PC-9 (cell line): ENCODE data around the gene ROM1. TPM values are rescaled to one million over a fixed set of nuclear protein-coding genes. Genes with fewer than 3 reads are reported as not detected.
A peak's percentile ranks its signal among the peaks of the same experiment; 100 is the strongest.

Source experiments
- BruUV-seq: library from RNA; stranded (reverse); fragments of 400-500 nt; replicated peaks from 2 replicates; lab custom pipeline; 2021; lab: Mats Ljungman, UMichigan
- CTCF ChIA-PET: fragments of 300-600 bp; sonication (Branson Sonifier 250); formaldehyde crosslinking; loops from one replicate; lab custom pipeline; 2022; ENCODE audit warnings: antibody characterized with exemption; lab: Charles Lee
- POLR2A ChIA-PET: fragments of 300-600 bp; sonication (Branson Sonifier 250); formaldehyde crosslinking; loops from one replicate; lab custom pipeline; 2022; ENCODE audit warnings: antibody characterized with exemption; ENCODE audit not compliant: unreplicated experiment; lab: Charles Lee
- DNase-seq, 2 experiments: peaks; one replicate each; pipeline versions ENCODE4 v3.0.0 to v3.0.0-alpha.2; 2015 to 2022; ENCODE audit warnings: mixed read lengths in 1 of 2
- H2AFZ ChIP-seq: fragments of 200-600 bp; sonication (generic); 2 replicates; pipeline ENCODE4 v1.8.1; 2017; ENCODE audit warnings: antibody characterized with exemption
- H3F3A ChIP-seq: fragments of 200-600 bp; sonication (generic); 2 replicates; pipeline ENCODE4 v1.8.1; 2017; ENCODE audit warnings: antibody characterized with exemption, mild to moderate bottlenecking, low read depth; ENCODE audit not compliant: insufficient read depth
- H3K27ac ChIP-seq: fragments of 200-600 bp; sonication (generic); 2 replicates; pipeline ENCODE4 v1.6.1; 2016; ENCODE audit warnings: mixed run types
- H3K27me3 ChIP-seq: fragments of 200-600 bp; sonication (generic); 2 replicates; pipeline ENCODE4 v1.6.1; 2016; ENCODE audit warnings: low read depth, mixed run types; ENCODE audit not compliant: insufficient read depth
- H3K36me3 ChIP-seq: fragments of 200-600 bp; sonication (generic); 2 replicates; pipeline ENCODE4 v1.6.1; 2016; ENCODE audit warnings: low read depth, mixed run types
- H3K4me1 ChIP-seq: fragments of 200-600 bp; sonication (generic); replicated peaks from 2 replicates; pipeline ENCODE4 v1.6.1; 2016; ENCODE audit warnings: mixed run types; ENCODE audit not compliant: insufficient read depth
- H3K4me2 ChIP-seq: fragments of 200-600 bp; sonication (generic); 2 replicates; pipeline ENCODE4 v1.6.1; 2017; ENCODE audit warnings: mixed run types
- H3K4me3 ChIP-seq: fragments of 200-600 bp; sonication (generic); 2 replicates; pipeline ENCODE4 v1.6.1; 2016; ENCODE audit warnings: mixed run types
- H3K79me2 ChIP-seq: fragments of 200-600 bp; sonication (generic); 2 replicates; pipeline ENCODE4 v1.6.1; 2017; ENCODE audit warnings: low read depth, mixed run types
- H3K9me2 ChIP-seq: fragments of 200-600 bp; sonication (generic); 2 replicates; pipeline ENCODE4 v1.8.1; 2017; ENCODE audit warnings: mild to moderate bottlenecking; ENCODE audit not compliant: insufficient read depth
- H3K9me3 ChIP-seq: fragments of 200-600 bp; sonication (generic); 2 replicates; pipeline ENCODE4 v1.8.1; 2016; ENCODE audit warnings: low read depth; ENCODE audit not compliant: insufficient read depth
- H4K20me1 ChIP-seq: fragments of 200-600 bp; sonication (generic); 2 replicates; pipeline ENCODE4 v1.8.1; 2017; ENCODE audit not compliant: insufficient read depth
- CTCF ChIP-seq: fragments of 200-600 bp; sonication (generic); conservative IDR thresholded peaks from 2 replicates; pipeline ENCODE4 v1.6.1; 2017; ENCODE audit warnings: mixed run types, antibody characterized with exemption, mild to moderate bottlenecking, moderate library complexity
- EZH2 ChIP-seq: fragments of 200-600 bp; sonication (generic); IDR thresholded peaks from 2 replicates; pipeline ENCODE4 v1.8.0; 2017; ENCODE audit warnings: antibody characterized with exemption, low read depth
- intact Hi-C: fragments of 100-400 bp; cut with micrococcal nuclease; formaldehyde crosslinking; loops from one replicate; pipeline ENCODE4 v1.10.0; 2022; ENCODE audit not compliant: unreplicated experiment
- total RNA-seq: library from RNA; stranded (reverse); gene quantifications from 2 replicates; pipeline ENCODE4 v1.2.3, GENCODE V29; 2021

The ROM1 gene
- total RNA-seq, 1 experiment from 2014 or later = 6.2 TPM

GRCh38 chr11:62593434-62594044, 19.5 kb upstream of the ROM1 start:
- ChIA-PET CTCF (interaction anchor here (0.7 kb wide), 2 partner anchors 123 to 270 kb away, joined by 3 to 8 read pairs; no protein-coding TSS in a partner anchor), POLR2A (no interaction called here)
- Histone ChIP-seq H3K27me3 (no peaks in the 10 kb centered on the region), H3K9me2 (no peaks in the 10 kb centered on the region), H3K4me3 (no peak overlapping the region), H3F3A (peaks cover 69% of the 10 kb centered on the region), H3K27ac (no peak overlapping the region), H3K4me2 (no peak overlapping the region), H3K9me3 (no peaks in the 10 kb centered on the region), H3K79me2 (peaks cover 36% of the 10 kb centered on the region), H4K20me1 (no peaks in the 10 kb centered on the region), H3K36me3 (peaks cover 20% of the 10 kb centered on the region), H2AFZ (no peak overlapping the region), H3K4me1 (peaks cover 30% of the 10 kb centered on the region)
- intact Hi-C loops = loop anchor here (2.0 to 5.0 kb wide), 5 partner anchors 41 to 269 kb away; partner anchors contain the start of genes C11orf98, CSKMT, HNRNPUL2 and POLR2G
- DNase-seq = peak; percentile 60 to 76
- TF ChIP-seq EZH2 (no peak), CTCF (peak; percentile 69)
- BruUV-seq = no TSS peak

GRCh38 chr11:62595124-62595523, 17.9 kb upstream of the ROM1 start:
- H3K27me3 ChIP-seq = no peaks in the 10 kb centered on the region
- no peak overlapping the region for H3K27ac ChIP-seq
- no peak for DNase-seq
- no peak overlapping the region for H2AFZ ChIP-seq
- no peak overlapping the region for H3K4me2 ChIP-seq
- no peak for TF ChIP-seq CTCF
- no TSS peak for BruUV-seq
- H3K9me3 ChIP-seq = no peaks in the 10 kb centered on the region
- no peak overlapping the region for H3K4me3 ChIP-seq
- H3K4me1 ChIP-seq = peaks cover 34% of the 10 kb centered on the region
- H3K79me2 ChIP-seq = peaks cover 35% of the 10 kb centered on the region
- peaks cover 15% of the 10 kb centered on the region for H3K36me3 ChIP-seq
- POLR2A ChIA-PET = no interaction called here
- H4K20me1 ChIP-seq = no peaks in the 10 kb centered on the region; the same call in 1 of the 2 replicates
- CTCF ChIA-PET = no interaction called here
- intact Hi-C loops = no loop called here
- peaks cover 68% of the 10 kb centered on the region for H3F3A ChIP-seq
- H3K9me2 ChIP-seq = no peaks in the 10 kb centered on the region

DNA sequence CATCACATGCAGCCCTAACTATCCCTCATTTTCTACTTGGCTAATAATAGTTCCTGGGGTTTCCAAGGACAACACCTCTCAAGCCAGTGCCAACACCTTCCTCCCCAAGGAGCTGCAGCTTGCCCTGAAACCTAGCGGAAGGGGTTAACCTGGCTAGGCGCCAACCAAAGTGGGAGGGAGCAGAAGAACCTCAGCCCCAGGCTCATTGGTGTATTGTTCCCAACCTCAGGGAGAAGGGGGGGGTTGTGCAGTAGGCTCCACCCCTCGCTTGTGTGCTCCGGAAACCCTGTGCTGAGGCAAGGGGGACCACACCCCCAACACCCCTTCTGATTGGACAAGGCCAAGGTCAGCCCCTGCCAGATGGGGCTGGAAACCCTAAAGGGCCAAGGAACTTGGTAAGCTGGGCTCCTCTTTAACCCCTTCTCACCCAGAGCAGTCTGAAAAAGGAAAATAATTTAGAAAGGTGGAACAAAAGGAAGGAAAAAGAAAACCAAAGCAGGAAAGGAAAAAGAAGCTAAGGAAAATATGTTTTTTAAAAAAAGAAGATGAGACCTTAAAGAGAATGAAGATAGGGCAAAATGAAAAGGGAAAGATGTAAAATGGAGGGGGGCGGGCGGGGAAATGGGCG, 13.9 kb upstream of the ROM1 start:
- peaks cover 38% of the 10 kb centered on the region for H3K79me2 ChIP-seq
- no peaks in the 10 kb centered on the region for H3K27me3 ChIP-seq
- DNase-seq = peak; percentile 88 to 96
- peaks cover 60% of the 10 kb centered on the region for H3F3A ChIP-seq
- peaks cover 17% of the 10 kb centered on the region for H3K4me1 ChIP-seq
- BruUV-seq = no TSS peak
- H2AFZ ChIP-seq = no peak overlapping the region
- ChIA-PET POLR2A (interaction anchor here (0.6 to 1.0 kb wide), 8 partner anchors 25 to 899 kb away, joined by 3 to 15 read pairs (median 4); partner anchors contain the start of genes INTS5 and UQCC3), CTCF (interaction anchor here (0.6 to 1.4 kb wide), 3 partner anchors 38 to 175 kb away, joined by 3 to 7 read pairs (median 5); no protein-coding TSS in a partner anchor)
- peak overlapping the region; percentile 95; the same call in 1 of the 2 replicates for H3K4me3 ChIP-seq
- no peak for TF ChIP-seq EZH2
- TF ChIP-seq CTCF = no peak
- no peak overlapping the region for H3K27ac ChIP-seq
- H3K9me3 ChIP-seq = no peaks in the 10 kb centered on the region
- no peaks in the 10 kb centered on the region; the same call in 1 of the 2 replicates for H4K20me1 ChIP-seq
- peaks cover 15% of the 10 kb centered on the region for H3K36me3 ChIP-seq
- intact Hi-C loops = no loop called here
- H3K9me2 ChIP-seq = no peaks in the 10 kb centered on the region
- H3K4me2 ChIP-seq = peak overlapping the region; percentile 94
